SH-SY5Y (cell line): ENCODE results near the gene FOXO1.

Experiments used
- GATA2 ChIP-seq: IDR thresholded peaks from 2 replicates; pipeline ENCODE4 v1.6.1; 2011; ENCODE audit warnings: mild to moderate bottlenecking, low read depth, low read length
- GATA3 ChIP-seq: IDR thresholded peaks from 2 replicates; pipeline ENCODE4 v1.6.1; 2011; ENCODE audit warnings: low read depth, mild to moderate bottlenecking, low read length, moderate library complexity

GRCh38 chr13:40583738-40584137 lies 82.7 kb downstream of the FOXO1 start:
- no peak for TF ChIP-seq GATA2
- TF ChIP-seq GATA3: no peak
